Glutamatergic neuron (in vitro differentiated cells): ENCODE data around the gene SETD4. TPM values are rescaled to one million over a fixed set of nuclear protein-coding genes. Genes with fewer than 3 reads are reported as not detected.

Source experiments
- DNase-seq: peaks from one replicate; pipeline ENCODE4 v3.0.0; 2022
- H3K27ac Mint-ChIP-seq: one replicate; pipeline ENCODE4 v1.8.0; 2020; ENCODE audit warnings: mild to moderate bottlenecking, mixed read lengths, inconsistent platforms; ENCODE audit not compliant: unreplicated experiment
- H3K27me3 Mint-ChIP-seq: one replicate; pipeline ENCODE4 v1.8.0; 2020; ENCODE audit warnings: mild to moderate bottlenecking, moderate library complexity, mixed read lengths, inconsistent platforms; ENCODE audit not compliant: unreplicated experiment
- H3K36me3 Mint-ChIP-seq: one replicate; pipeline ENCODE4 v1.8.0; 2020; ENCODE audit warnings: mild to moderate bottlenecking, mixed read lengths, inconsistent platforms; ENCODE audit not compliant: unreplicated experiment
- H3K4me1 Mint-ChIP-seq: one replicate; pipeline ENCODE4 v1.8.0; 2020; ENCODE audit warnings: mild to moderate bottlenecking, low read depth, mixed read lengths, inconsistent platforms; ENCODE audit not compliant: unreplicated experiment
- H3K4me3 Mint-ChIP-seq: one replicate; pipeline ENCODE4 v1.8.0; 2020; ENCODE audit warnings: mild to moderate bottlenecking, mixed read lengths, inconsistent platforms; ENCODE audit not compliant: unreplicated experiment
- H3K9me3 Mint-ChIP-seq: one replicate; pipeline ENCODE4 v1.8.0; 2020; ENCODE audit warnings: mild to moderate bottlenecking, moderate library complexity, mixed read lengths, inconsistent platforms; ENCODE audit not compliant: unreplicated experiment
- total RNA-seq: library from RNA; stranded (reverse); fragmentation: NEBNext Ultra II Directional; extraction: Animal tissue kit (Norgen Biotek cat#: 25700); gene quantifications from one replicate; pipeline ENCODE4 v1.2.1, GENCODE V29; 2021; ENCODE audit not compliant: unreplicated experiment
- TF ChIP-seq, protein P1 (sequence below): fragments of 200-600 bp; sonication (generic); IDR thresholded peaks from one replicate; pipeline ENCODE4 v1.5.0; 2021; ENCODE audit not compliant: partially characterized antibody, unreplicated experiment

The SETD4 gene
- total RNA-seq, 1 donor from 2014 or later: 21.3 TPM

DNA sequence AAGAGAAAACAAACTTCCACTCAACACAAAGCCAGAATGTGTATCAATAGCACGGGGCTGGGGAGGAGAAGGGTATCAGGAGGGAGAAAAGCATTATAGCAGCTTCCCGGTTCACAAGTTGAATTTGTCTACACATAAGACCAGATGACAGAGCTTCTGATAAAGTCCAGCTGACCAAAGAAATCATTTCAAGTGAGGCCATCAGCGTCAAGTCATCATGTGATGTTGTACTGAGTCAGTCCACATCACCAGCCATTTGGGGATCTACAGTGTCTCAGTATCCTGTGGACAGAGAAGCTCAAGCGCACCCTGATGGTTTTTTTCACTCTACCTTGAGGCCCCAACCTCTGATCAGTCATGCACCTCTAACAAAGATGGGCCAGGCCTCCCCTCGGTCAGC lies 33.0 kb downstream of the SETD4 start:
- Mint-ChIP-seq H3K9me3 (no peaks in the 10 kb centered on the region), H3K4me3 (no peak overlapping the region), H3K27me3 (peaks cover 5% of the 10 kb centered on the region), H3K27ac (no peak overlapping the region), H3K36me3 (no peaks in the 10 kb centered on the region), H3K4me1 (peaks cover 4% of the 10 kb centered on the region)
- DNase-seq: no peak
- TF ChIP-seq, protein P1, sequence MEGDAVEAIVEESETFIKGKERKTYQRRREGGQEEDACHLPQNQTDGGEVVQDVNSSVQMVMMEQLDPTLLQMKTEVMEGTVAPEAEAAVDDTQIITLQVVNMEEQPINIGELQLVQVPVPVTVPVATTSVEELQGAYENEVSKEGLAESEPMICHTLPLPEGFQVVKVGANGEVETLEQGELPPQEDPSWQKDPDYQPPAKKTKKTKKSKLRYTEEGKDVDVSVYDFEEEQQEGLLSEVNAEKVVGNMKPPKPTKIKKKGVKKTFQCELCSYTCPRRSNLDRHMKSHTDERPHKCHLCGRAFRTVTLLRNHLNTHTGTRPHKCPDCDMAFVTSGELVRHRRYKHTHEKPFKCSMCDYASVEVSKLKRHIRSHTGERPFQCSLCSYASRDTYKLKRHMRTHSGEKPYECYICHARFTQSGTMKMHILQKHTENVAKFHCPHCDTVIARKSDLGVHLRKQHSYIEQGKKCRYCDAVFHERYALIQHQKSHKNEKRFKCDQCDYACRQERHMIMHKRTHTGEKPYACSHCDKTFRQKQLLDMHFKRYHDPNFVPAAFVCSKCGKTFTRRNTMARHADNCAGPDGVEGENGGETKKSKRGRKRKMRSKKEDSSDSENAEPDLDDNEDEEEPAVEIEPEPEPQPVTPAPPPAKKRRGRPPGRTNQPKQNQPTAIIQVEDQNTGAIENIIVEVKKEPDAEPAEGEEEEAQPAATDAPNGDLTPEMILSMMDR: no peak

DNA sequence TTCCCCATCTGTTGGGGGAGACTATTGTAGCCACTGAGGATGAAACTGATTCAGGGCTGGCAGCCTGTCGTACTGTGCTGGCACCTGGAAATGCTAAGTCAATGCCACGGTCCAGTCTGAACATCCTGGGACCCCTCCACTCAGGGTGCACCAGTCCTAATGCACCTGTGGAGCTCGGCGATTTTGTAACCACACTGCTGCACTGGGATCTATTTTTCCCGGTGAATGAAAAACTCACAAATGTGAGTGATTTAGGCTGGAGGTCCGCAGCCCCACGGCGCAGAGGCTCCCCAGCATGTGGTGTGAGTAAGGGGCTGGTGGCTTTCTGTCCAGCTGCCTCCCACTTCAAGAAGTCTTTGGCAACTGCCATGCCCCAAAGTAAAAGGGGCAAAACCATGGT lies 35.5 kb downstream of the SETD4 start:
- no peaks in the 10 kb centered on the region for H3K36me3 Mint-ChIP-seq
- peaks cover 3% of the 10 kb centered on the region for H3K27me3 Mint-ChIP-seq
- DNase-seq: no peak
- TF ChIP-seq, protein P1: no peak
- peaks cover 4% of the 10 kb centered on the region for H3K4me1 Mint-ChIP-seq
- peaks cover 3% of the 10 kb centered on the region for H3K9me3 Mint-ChIP-seq
- no peak overlapping the region for H3K4me3 Mint-ChIP-seq
- no peak overlapping the region for H3K27ac Mint-ChIP-seq

- Mint-ChIP-seq H3K36me3 (no peaks in the 10 kb centered on the region), H3K27ac (no peak overlapping the region), H3K27me3 (no peaks in the 10 kb centered on the region), H3K9me3 (peaks cover 3% of the 10 kb centered on the region), H3K4me1 (no peaks in the 10 kb centered on the region), H3K4me3 (no peak overlapping the region)
- TF ChIP-seq, protein P1: no peak
- DNase-seq: no peak
Measured at GRCh38 chr21:36023092-36023480, 37.2 kb downstream of the SETD4 start.

GRCh38 chr21:36022427-36023091 lies 37.8 kb downstream of the SETD4 start:
- H3K4me3 Mint-ChIP-seq: no peak overlapping the region
- no peak overlapping the region for H3K27ac Mint-ChIP-seq
- H3K9me3 Mint-ChIP-seq: peaks cover 3% of the 10 kb centered on the region
- TF ChIP-seq, protein P1: no peak
- no peaks in the 10 kb centered on the region for H3K27me3 Mint-ChIP-seq
- no peaks in the 10 kb centered on the region for H3K4me1 Mint-ChIP-seq
- H3K36me3 Mint-ChIP-seq: no peaks in the 10 kb centered on the region
- no peak for DNase-seq

- Mint-ChIP-seq H3K36me3 (no peaks in the 10 kb centered on the region), H3K9me3 (peaks cover 3% of the 10 kb centered on the region), H3K4me3 (no peak overlapping the region), H3K27ac (no peak overlapping the region), H3K27me3 (no peaks in the 10 kb centered on the region), H3K4me1 (no peaks in the 10 kb centered on the region)
- DNase-seq: no peak
- TF ChIP-seq, protein P1: no peak
Measured at GRCh38 chr21:36021251-36021837, 39.0 kb downstream of the SETD4 start.
